ENCODE data around the gene GRPEL1.

Gene GRPEL1

GRCh38 chr4:7076696-7077082 is 8.8 kb upstream of the GRPEL1 start:
- TF ChIP-seq TAF1 (IDR thresholded peaks at IDR 0.05; ENCODE audit: borderline replicate concordance, insufficient read depth, low read length) (no peak), REST (IDR thresholded peaks at IDR 0.05; ENCODE audit: insufficient read depth in 1 of 2, low read depth in 2 of 2, low read length in 2 of 2) (no peak), SIN3A (IDR thresholded peaks at IDR 0.05; ENCODE audit: borderline replicate concordance, insufficient read depth, low read length) (no peak), FOXP2 (optimal IDR thresholded peaks at IDR 0.05; ENCODE audit: borderline replicate concordance, extremely low read depth, extremely low read length, insufficient read depth) (no peak), POLR2AphosphoS5 (IDR thresholded peaks at IDR 0.05; ENCODE audit: low read depth, low read length) (no peak)

GRCh38 chr4:7075962-7076695 is 8.3 kb upstream of the GRPEL1 start:
- TF ChIP-seq SIN3A (IDR thresholded peaks at IDR 0.05; ENCODE audit: borderline replicate concordance, insufficient read depth, low read length) (no peak), POLR2AphosphoS5 (IDR thresholded peaks at IDR 0.05; ENCODE audit: low read depth, low read length) (no peak), REST (IDR thresholded peaks at IDR 0.05; ENCODE audit: insufficient read depth in 1 of 2, low read depth in 2 of 2, low read length in 2 of 2) (no peak), FOXP2 (optimal IDR thresholded peaks at IDR 0.05; ENCODE audit: borderline replicate concordance, extremely low read depth, extremely low read length, insufficient read depth) (no peak), TAF1 (IDR thresholded peaks at IDR 0.05; ENCODE audit: borderline replicate concordance, insufficient read depth, low read length) (no peak)

GRCh38 chr4:7074426-7074825 is 6.6 kb upstream of the GRPEL1 start:
- no peak for TF ChIP-seq REST (IDR thresholded peaks at IDR 0.05; ENCODE audit: insufficient read depth in 1 of 2, low read depth in 2 of 2, low read length in 2 of 2)
- no peak for TF ChIP-seq FOXP2 (optimal IDR thresholded peaks at IDR 0.05; ENCODE audit: borderline replicate concordance, extremely low read depth, extremely low read length, insufficient read depth)
- no peak for TF ChIP-seq POLR2AphosphoS5 (IDR thresholded peaks at IDR 0.05; ENCODE audit: low read depth, low read length)
- TF ChIP-seq SIN3A (IDR thresholded peaks at IDR 0.05; ENCODE audit: borderline replicate concordance, insufficient read depth, low read length): no peak
- TF ChIP-seq TAF1 (IDR thresholded peaks at IDR 0.05; ENCODE audit: borderline replicate concordance, insufficient read depth, low read length): no peak

GRCh38 chr4:7073526-7074390 is 5.9 kb upstream of the GRPEL1 start:
- TF ChIP-seq TAF1 (IDR thresholded peaks at IDR 0.05; ENCODE audit: borderline replicate concordance, insufficient read depth, low read length) (no peak), REST (IDR thresholded peaks at IDR 0.05; ENCODE audit: insufficient read depth in 1 of 2, low read depth in 2 of 2, low read length in 2 of 2) (no peak), FOXP2 (optimal IDR thresholded peaks at IDR 0.05; ENCODE audit: borderline replicate concordance, extremely low read depth, extremely low read length, insufficient read depth) (no peak), POLR2AphosphoS5 (IDR thresholded peaks at IDR 0.05; ENCODE audit: low read depth, low read length) (no peak), SIN3A (IDR thresholded peaks at IDR 0.05; ENCODE audit: borderline replicate concordance, insufficient read depth, low read length) (no peak)
